NCI-H187 treated with DMSO at 0.1 percent for 48 hours (cell line): ENCODE results near the gene CPD.
"Not testable (repeated sequence)": the region's sequence is repeated elsewhere in the genome, so short reads cannot be mapped to it uniquely, and the experiment has no call there.

Source experiments
- DNase-seq: peaks from one replicate; lab custom pipeline; 2025; lab: John Stamatoyannopoulos, UW

CPD gene

GRCh38 chr17:30429155-30429554 lies 50.4 kb downstream of the CPD start:
- no peak for DNase-seq

- no peak for DNase-seq
These were observed 54.8 kb downstream of the CPD start for GRCh38 chr17:30433514-30433913.

DNA sequence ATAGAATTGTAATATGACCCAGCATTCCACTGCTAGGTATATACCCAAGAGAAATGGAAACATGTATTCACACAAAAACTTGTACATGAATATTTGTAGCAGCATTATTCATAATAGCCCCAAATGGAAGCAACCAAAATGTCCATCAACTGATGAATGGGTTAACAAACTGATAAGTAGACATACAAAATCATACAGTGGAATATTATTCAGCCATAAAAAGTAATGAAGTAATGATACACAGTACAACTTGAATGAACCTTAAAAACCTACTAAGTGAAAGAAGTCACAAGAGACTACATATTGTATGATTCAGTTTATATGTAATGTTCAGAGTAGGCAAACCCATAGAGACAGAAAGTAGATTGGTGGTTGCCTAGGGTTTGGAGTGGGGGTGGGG lies 58.0 kb downstream of the CPD start:
- no peak for DNase-seq

GRCh38 chr17:30443721-30444120 lies 65.0 kb downstream of the CPD start:
- DNase-seq = no peak

- DNase-seq = not testable (repeated sequence)
These were observed 67.9 kb downstream of the CPD start for GRCh38 chr17:30446640-30447039.

GRCh38 chr17:30449480-30449879 lies 70.8 kb downstream of the CPD start:
- no peak for DNase-seq

DNA sequence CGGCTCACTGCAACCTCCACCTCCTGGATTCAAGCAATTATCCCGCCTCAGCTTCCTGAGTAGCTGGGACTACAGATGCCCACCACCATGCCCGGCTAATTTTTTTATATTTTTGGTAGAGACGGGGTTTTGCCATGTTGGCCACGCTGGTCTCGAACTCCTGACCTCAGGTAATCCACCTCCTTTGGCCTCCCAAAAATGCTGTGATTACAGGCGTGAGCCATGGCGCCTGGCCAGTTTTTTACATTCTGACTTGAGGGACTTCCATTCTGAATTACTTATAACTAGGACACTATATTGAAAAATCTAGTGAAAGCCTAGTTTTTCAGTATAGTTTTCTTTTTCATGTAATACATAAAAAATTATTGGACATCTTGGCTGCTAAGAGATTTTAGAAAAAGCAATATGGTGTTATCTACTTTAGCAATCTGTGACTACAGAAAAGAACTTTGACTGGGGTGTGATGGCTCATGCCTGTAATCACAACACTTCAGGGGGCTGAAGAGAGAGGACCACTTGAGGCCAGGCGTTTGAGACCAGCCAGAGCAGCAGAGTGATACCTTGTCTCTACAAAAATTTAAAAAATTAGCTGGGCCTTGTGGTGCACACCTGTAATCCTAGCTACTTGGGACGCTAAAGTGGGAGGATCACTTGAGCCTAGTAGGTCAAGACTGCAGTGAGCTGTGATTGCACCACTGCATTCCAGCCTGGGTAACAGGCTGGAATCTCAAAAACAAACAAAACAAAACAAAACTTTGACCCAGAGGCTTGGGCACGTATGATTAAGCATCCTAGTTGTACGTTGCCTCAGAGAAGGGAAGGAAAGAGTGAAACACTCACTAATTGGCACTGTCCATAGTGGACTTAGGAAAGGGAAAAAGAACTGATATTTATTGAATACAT lies 71.6 kb downstream of the CPD start:
- no peak for DNase-seq

- no peak for DNase-seq
These were observed 75.9 kb downstream of the CPD start for GRCh38 chr17:30454635-30455034.

GRCh38 chr17:30458371-30458770 lies 79.6 kb downstream of the CPD start:
- DNase-seq = no peak

DNA sequence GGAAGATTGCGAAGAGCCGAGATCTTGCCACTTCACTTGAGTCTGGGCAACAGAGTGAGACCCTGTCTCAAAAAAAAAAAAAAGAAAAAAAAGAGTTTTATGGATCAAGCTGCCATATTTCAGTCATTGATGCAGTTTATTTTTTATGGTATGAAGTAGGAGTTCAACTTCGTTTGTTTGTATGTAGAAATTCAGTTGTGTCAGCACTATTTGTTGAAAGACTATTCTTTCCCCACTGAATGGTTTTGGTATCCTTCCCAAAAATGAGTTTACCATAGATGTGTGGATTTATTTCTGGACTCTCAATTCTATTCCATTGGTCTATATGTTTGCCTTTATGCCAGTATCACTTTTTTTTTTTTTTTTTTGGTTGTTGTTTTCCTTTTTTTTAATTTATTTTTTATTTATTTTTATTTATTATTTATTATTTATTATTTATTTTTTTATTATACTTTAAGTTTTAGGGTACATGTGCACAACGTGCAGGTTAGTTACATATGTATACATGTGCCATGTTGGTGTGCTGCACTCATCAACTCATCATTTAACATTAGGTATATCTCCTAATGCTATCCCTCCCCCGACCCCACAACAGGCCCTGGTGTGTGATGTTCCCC lies 80.2 kb downstream of the CPD start:
- not testable (repeated sequence) for DNase-seq

GRCh38 chr17:30468465-30468864 lies 89.7 kb downstream of the CPD start:
- no peak for DNase-seq

GRCh38 chr17:30472238-30472890 lies 93.6 kb downstream of the CPD start:
- DNase-seq = no peak

GRCh38 chr17:30475206-30475605 lies 96.5 kb downstream of the CPD start:
- no peak for DNase-seq

DNA sequence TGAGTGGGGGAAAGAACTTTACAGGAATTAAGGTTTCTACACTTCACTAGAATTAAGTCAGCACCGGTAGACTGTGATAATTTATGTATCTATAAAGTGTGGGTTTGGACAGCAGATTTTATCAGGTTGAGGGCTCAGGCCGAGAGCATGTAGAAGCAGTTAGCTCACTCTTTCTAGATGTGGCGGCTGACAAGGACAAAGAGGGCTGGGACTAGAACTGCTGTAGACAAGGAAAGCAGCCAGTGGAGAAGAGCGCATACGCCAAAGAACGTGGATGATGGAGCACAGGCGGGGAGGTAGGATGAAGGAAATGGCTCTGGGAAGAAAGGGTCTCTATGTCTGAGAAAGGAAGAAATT lies 98.0 kb downstream of the CPD start:
- no peak for DNase-seq

DNA sequence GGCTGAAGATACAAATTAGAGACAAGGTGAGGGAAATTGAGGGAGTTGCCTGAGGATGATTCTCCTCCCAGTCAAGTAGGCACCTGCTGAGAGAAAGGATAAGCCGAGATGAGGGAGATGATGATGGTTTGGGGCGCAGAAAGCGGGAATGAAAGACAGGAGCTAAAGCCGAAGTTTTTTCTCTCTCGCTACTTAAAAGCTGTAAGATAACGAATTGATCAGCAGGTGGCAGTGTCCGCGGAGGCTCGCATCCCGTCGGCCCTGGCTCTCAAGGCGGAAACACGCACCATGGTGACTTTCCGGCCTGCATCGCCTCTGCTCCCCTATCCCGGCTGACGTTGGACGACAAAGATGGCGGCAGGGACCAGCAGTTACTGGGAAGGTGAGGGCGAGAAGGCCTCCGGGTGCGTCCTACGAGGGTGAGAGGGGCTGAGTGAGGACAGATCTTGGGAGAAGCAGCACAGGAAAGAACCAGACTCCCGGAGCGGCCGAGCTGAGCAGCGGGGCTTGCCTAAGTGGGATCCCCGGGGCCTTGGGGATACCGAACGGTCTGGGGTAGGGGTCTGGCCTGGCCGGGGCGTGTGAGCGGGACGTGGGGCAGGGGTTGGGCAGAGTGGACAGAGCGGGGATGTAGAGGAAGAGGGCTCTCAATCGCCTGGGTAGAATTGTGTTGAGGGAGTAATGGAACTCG lies 98.5 kb downstream of the CPD start, which contains the start of gene GOSR1:
Gene GOSR1 (plus strand): TSS at position 326 of the 691 bp plus-strand sequence. CDS start 26 bp downstream, at position 352.
- DNase-seq = peak; percentile 61

DNA sequence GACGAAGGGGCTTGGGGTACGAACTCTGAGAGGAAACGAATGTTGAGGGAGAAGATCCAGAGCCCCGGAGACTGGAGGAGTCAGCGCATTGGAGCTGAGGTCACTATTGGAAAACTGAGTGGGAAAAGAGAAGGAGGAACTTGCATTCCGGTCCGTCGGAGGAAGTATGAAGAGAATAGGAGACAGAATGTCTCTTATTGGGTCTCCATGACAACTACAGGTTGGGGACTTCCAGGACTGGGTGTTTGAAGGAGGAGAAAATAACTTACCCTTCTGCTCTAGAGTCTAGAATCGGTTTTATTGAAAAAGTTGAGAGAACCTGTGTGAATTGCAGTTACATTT lies 99.0 kb downstream of the CPD start:
- no peak for DNase-seq

- DNase-seq = no peak
These were observed 103.8 kb downstream of the CPD start for GRCh38 chr17:30482555-30482954.

GRCh38 chr17:30483159-30483558 lies 104.4 kb downstream of the CPD start:
- DNase-seq = no peak

- DNase-seq = no peak
These were observed 115.1 kb downstream of the CPD start for GRCh38 chr17:30493780-30494179.

DNA sequence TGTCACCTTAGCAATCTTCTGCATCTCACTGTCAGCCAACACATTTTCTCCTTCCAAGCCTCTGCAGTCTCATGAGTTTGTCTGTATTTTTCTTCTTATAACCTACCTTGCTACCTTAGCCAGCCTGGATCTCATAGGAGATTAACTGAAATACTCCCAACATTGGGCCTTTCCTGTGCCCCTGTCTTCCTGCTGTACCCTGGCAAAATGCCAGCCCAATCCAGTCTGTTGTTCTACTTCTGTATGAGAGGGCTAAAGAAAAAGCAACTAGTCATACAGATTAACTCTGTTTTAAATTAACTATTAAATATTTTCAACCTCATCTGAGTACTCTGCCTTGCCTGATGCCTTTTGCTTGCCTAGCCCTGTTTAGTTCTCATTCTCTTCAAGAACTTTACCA lies 116.9 kb downstream of the CPD start:
- no peak for DNase-seq

DNA sequence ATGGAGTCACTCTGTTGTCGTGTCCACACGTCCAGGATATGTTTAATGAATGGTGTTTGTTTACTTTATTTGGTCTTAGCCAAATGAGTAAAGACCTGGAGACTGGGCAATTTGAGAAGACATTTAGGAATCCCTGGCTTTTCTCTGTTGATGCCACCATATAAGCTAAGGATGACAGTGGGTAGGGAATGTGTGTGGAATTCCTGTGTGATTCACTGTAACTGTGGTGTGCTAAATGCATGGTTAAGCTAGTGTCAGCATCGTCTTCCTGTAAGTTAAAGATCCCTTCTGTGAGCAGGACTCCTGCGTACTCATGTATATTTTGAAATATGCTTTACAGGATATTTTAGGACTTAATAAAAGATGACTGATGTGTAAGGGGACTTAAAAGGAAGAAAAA lies 124.8 kb downstream of the CPD start:
- DNase-seq = no peak

GRCh38 chr17:30505868-30506417 lies 127.2 kb downstream of the CPD start:
- no peak for DNase-seq
